Astrocyte (in vitro differentiated cells and primary cell): ENCODE measurements around the gene PDK1.

Source experiments
- CTCF ChIP-seq: IDR thresholded peaks from 2 replicates; pipeline ENCODE4 v1.5.1; 2011; ENCODE audit warnings: low read depth, mild to moderate bottlenecking, inconsistent platforms, low read length, moderate library complexity; ENCODE audit not compliant: insufficient read depth
- EZH2 ChIP-seq: IDR thresholded peaks from 2 replicates; pipeline ENCODE4 v1.6.1; 2012; ENCODE audit warnings: mild to moderate bottlenecking, low read length, inconsistent platforms; ENCODE audit not compliant: insufficient read depth

- TF ChIP-seq CTCF = no peak
- TF ChIP-seq EZH2 = no peak
Observed at GRCh38 chr2:172535119-172535518, 20.8 kb upstream of the PDK1 start.
